Large intestine (tissue), 3 donors: ENCODE results near the gene EFHB. TPM values are rescaled to one million over a fixed set of nuclear protein-coding genes. Genes with fewer than 3 reads are reported as not detected.
"Not testable (repeated sequence)": the region's sequence is repeated elsewhere in the genome, so short reads cannot be mapped to it uniquely, and the experiment has no call there.

Experiments
- DNase-seq, 2 donors: peaks; one replicate each; pipeline versions ENCODE4 v3.0.0 to v3.0.0-alpha.2; 2013
- H3K27ac ChIP-seq: one replicate; pipeline ENCODE4 v1.5.1; 2013; ENCODE audit warnings: low read length
- H3K27me3 ChIP-seq: 2 replicates; pipeline ENCODE4 v1.6.1; 2013; ENCODE audit warnings: low read length; ENCODE audit not compliant: control insufficient read depth, insufficient read depth
- H3K36me3 ChIP-seq: 2 replicates; pipeline ENCODE4 v1.6.1; 2013; ENCODE audit warnings: low read length; ENCODE audit not compliant: control insufficient read depth, insufficient read depth
- H3K4me1 ChIP-seq: one replicate; pipeline ENCODE4 v1.6.1; 2013; ENCODE audit warnings: low read length; ENCODE audit not compliant: control insufficient read depth, insufficient read depth
- H3K4me3 ChIP-seq: one replicate; pipeline ENCODE4 v1.5.1; 2013; ENCODE audit warnings: low read length
- H3K9me3 ChIP-seq: one replicate; pipeline ENCODE4 v1.6.1; 2013; ENCODE audit warnings: mild to moderate bottlenecking, low read depth, low read length, moderate library complexity; ENCODE audit not compliant: control insufficient read depth
- WGBS: methylation state at CpG from one replicate; pipeline ENCODE4 v1.1.5; 2013; ENCODE audit warnings: low lambda C conversion rate; ENCODE audit not compliant: insufficient coverage; 5-methylcytosine and 5-hydroxymethylcytosine counted together
- polyA plus RNA-seq: library from polyadenylated mRNA; unstranded; fragments of 120-200 nt; gene quantifications from one replicate; pipeline ENCODE4 v1.2.1, GENCODE V29; 2013

EFHB gene
- polyA plus RNA-seq, 1 donor, result 0.46 TPM

- not testable (repeated sequence) for H3K4me3 ChIP-seq
- no CpG with 5 or more reads among the region's 7 CpGs for WGBS
Measured at GRCh38 chr3:19846609-19847008, 87.4 kb downstream of the EFHB start.

More at GRCh38 chr3:19846609-19847008, 87.4 kb downstream of the EFHB start:
- H3K4me1 ChIP-seq, H3K27me3 ChIP-seq, H3K36me3 ChIP-seq, DNase-seq, H3K9me3 ChIP-seq, H3K27ac ChIP-seq: not testable (repeated sequence)

Other genes with a start within 250 kb of the EFHB start
- 58.8 TPM for gene RAB5A, start 12.9 kb upstream of the EFHB start, polyA plus RNA-seq
- gene PP2D1, start 78.0 kb upstream of the EFHB start, polyA plus RNA-seq, result 0.39 TPM
- 20.3 TPM for gene KAT2B, start 106.2 kb upstream of the EFHB start, polyA plus RNA-seq